Stimulated activated CD4-positive, alpha-beta T cell treated with anti-CD3 and anti-CD28 coated beads, TNF-alpha, amount 100 ng/mL, for 4 hours (primary cell): ENCODE data around the gene RELN.
"Not testable (repeated sequence)": the region's sequence is repeated elsewhere in the genome, so short reads cannot be mapped to it uniquely, and the experiment has no call there.

Experiments
- DNase-seq, 3 experiments: peaks; one replicate each; pipeline ENCODE4 v3.0.0-alpha.2; 2020; ENCODE audit warnings: low read depth in 3 of 3

Gene RELN

DNA sequence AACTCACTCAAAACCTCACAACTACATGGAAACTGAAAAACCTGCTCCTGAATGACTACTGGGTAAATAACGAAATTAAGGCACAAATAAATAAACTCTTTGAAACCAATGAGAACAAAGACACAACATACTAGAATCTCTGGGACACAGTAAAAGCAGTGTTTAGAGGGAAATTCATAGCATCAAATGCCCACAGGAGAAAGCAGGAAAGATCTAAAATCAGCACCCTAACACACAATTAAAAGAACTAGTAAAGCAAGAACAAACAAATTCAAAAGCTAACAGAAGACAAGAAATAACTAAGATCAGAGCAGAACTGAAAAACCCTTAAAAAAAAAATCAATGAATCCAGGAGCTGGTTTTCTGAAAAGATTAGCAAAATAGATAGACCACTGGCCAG lies 202.4 kb downstream of the RELN start:
- DNase-seq, result not testable (repeated sequence)

DNA sequence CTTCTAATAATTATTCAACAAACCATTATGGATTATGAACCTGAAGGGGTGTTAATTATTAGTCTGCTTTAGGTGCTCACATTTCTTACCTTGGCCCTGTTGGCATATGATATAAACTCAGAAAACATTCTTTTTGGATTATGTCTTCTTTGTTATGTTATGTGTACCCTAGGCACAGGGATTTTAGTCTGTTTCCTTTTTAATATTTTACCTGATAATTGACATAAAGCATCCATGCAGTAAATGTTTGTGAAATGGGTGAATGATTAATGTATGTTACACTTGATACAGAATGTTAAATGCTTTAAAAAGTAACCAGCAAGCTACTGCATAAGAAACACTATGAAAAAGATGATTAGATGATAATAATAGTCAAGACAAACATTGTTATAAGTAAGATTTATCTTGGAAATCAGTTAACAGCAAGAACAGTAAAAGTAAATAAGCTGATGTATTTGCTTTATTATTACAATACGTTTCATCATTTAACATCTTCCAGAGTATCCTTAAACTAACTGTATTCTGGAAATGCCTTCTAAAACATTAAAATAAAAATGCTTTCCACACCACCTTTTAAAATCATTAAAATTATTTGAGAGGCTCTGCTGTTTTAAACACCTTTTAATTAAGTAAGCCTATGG lies 204.7 kb downstream of the RELN start:
- no peak for DNase-seq

DNA sequence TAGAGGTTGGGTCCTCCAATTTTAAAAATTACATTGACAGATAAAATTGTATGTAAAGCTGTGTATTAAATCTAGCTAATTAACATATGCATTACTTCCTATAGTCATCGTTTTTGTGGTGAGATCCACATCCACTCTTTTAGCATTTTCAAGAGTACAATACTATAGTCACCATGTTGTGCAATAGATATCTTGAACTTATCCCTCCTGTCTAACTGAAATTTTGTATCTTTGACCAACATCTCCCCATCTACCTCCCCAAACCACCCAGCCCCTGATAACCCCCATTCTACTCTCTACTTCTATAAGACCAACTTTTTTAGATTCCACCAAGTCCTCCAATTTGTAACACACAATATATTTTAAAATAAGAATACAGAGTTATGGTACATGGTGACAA lies 208.0 kb downstream of the RELN start:
- no peak for DNase-seq

DNA sequence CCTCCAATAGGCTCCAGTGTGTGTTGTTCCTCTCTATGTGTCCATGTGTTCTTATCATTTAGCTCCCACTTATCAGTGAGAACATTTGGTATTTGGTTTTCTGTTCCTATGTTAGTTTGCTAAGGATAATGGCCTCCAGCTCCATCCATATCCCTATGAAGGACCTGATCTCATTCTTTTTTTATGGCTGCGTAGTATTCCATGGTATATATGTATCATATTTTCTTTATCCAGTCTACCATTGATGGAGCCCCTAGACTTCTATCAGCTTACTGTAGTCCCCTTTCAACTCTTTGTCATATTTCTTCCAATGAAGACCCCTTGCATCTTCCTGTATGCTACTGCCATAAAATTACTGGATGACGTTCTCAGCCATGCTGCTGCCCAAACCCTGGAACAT lies 208.9 kb downstream of the RELN start:
- not testable (repeated sequence) for DNase-seq

DNA sequence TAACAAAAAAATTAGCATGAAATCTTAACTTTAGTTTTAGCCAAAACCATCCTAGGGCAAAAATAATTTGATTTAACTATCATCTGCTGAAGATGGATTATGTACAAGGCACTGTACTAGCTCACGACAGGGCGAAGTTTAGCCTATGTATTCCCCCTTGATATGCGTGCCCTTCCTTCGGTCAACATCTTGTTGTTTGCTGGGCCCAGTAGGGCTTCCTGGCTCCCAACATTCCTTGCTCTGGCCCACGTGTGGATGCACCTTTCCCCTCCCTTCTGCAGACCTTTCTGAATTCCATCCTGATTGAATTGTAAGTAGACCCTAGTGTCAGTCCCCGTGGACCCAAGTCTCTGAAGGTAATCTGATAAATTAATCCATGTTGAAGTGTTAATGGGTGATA lies 212.0 kb downstream of the RELN start:
- DNase-seq, result no peak

DNA sequence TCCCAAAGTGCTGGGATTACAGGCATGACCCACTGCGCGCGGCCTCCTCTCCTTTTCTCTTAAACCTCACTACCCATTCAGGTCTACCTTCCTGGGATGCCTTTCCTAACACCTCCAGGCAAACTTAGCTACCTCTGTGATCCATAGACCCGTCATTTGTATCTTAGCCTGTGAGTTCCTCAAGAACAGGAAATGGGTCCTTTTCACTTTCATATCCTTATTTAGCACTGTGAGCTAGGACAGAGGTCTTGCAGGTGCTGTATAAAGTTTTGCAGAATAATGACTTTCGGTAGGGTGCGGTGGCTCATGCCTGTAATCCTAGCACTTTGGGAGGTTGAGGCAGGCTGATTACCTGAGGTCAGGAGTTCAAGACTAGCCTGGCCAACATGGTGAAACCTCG lies 215.7 kb downstream of the RELN start:
- no peak for DNase-seq

DNA sequence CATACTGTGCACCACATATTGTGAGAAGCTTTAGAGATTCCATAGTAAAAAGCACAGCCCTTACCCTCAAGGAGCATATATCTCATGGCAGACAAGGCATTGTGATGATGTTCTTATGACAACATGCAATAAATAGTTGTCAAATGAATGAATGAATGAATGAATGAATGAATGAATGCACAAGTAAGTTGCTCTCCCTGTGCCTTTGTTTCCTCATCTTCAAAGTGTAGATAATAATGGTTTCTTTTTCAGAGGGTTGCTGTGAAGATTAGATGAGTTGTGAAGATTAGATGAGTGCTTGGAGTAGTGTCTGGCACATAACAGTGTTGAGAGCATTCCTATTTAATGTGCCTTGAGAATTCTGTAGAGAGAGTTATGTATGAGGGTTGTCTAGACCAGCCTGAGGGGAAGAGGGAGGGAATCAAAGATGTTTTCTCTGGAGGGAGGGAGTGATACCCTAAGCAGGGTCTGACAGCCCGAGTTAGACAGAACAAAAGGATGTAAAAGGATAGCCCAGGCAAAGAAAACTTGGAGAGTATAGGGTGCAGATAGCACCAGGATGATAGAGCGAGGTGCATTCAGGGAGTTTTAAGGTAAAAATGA lies 217.2 kb downstream of the RELN start:
- no peak for DNase-seq

DNA sequence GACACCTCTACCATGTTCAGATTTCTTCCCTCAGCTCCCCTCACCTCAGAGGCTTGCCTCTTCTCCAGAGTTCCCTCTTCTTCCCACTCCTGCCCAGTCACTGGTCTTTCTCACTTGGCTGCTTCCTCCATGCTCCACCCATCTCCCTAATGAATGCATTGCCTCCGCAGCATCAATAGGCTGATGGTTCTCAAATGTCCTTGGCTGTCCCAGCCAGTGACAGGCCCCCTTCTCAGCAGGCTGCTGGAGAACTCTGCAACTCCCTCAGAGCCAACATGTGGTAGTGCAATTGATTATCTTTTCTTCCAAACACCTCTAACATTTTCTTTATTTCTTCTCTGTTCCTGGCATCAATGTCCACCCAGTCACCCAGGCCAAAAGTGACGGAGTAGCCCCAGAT lies 218.2 kb downstream of the RELN start:
- no peak for DNase-seq

DNA sequence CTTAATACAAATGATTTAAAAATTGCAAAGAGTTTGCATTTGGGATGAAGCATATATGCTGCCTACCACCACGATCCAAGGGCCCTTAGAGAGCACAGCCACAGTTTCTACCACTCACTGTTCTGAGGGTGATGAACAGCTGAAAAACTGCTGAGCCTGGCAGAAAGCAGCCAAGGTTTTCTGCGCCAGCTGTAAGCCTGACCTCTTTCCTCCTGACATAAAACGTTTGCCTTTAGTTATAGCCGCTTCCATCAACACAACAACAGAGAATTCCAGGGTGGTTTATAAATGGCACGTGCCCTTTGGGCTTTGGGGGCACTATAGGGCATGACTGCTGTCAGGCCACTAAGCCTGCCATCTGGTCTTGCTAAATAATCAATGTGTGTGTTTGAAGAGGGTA lies 222.8 kb downstream of the RELN start:
- no peak for DNase-seq

DNA sequence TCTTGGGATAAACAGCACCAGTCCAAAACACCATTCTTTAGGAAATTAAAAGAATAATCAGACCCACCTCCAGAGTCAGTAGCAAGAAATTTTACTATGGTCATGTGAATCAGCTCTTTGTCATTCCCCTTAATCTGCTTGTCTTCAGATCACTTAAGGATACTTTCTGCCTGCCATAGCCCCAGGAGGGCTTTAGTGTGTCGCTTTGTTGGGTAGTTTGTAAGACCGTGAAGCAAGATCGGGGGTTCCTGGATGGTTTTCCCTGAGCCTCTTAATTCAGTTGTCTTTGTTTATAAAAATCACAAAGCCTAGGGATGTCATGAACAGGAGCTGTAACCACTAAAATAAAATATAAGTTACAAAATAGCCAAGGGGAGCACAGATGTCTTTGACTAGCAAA lies 223.6 kb downstream of the RELN start:
- DNase-seq, result no peak

DNA sequence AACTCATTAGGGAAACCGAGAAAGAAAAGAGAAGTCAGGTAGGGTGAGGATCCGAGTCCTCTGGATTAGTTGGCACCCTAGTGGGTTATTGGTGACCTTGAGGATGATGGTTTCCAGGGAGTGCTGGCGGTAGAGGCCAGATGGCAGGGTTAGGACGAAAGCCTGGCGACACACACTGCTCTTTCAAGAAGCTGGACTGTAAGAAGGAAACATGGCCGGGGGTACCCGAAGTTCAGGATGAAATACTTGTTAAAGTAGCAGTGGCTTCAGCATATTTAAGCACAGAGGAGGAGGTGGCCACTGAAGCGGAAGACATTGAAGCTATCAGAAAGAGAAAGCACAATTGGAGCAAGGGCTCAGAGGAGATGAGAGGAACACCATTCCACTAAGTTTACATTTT lies 224.6 kb downstream of the RELN start:
- DNase-seq, result no peak

DNA sequence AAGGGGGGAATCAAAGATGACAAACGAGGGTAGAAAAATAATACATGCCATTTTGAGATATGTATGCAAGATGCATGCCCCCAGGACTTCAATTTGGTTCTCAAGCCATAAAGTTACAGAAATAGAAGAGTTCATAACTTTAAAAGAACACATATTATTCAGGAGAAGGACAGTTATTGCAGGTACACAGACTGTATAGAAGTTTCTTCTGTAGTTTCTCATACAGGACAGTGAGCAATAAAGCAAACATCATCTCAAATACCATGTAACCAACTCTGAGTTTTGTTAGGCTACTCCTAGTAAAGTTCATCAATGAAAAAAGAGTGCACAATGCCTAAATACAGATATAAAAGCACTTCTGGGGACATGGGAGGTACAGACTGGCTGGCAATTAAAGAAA lies 226.6 kb downstream of the RELN start:
- DNase-seq, result no peak

DNA sequence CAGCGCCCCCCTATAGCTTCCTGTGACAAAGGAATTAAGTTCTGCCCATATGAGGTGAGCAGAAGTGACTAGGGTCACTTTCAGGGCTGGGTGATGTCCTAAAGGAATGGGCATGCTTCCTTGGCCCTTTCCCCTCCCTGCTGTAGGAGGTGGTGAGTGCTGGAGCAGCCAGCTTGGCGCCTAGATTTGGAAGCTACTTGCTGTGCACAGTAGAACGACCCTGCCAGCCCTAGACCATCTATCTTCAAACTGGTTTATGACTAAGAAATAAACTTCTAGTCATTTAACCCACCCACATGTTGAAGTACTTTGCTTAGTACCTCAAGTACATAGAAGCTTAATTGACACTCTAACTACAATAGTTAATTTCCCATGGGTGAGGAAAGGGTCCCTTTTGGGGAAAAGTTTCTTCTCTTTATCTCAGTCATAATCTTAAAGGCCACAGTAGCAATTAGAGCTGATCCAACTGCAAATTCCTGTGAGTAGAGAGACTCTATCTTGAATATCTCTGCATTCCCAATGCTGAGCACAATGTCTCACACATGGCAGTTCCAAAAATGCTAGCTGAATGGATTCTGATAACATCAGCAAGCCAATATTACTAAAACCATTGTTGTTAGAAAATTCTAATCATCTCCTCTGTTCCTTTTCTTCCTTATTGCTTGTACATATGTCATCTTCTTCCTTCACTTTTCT lies 227.2 kb downstream of the RELN start:
- DNase-seq, result no peak

DNA sequence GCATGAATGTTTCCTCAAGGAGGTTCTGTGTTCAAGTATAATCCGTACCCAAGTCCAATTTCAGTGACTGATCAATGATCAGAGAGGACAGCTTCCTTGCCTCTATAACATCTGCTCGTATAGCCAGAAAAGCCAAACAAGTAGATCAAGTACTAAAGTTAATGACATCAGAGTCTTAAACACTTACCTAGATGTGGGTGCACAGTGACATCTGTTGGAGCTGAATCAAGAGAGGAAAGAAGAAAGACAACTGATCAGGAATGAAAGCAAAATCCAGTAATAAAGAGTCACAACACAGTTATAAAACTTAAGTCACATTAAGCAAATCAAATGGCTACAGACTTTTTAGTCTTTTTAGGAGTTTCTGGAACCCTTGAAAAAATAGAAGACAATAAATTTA lies 236.5 kb downstream of the RELN start:
- no peak for DNase-seq

DNA sequence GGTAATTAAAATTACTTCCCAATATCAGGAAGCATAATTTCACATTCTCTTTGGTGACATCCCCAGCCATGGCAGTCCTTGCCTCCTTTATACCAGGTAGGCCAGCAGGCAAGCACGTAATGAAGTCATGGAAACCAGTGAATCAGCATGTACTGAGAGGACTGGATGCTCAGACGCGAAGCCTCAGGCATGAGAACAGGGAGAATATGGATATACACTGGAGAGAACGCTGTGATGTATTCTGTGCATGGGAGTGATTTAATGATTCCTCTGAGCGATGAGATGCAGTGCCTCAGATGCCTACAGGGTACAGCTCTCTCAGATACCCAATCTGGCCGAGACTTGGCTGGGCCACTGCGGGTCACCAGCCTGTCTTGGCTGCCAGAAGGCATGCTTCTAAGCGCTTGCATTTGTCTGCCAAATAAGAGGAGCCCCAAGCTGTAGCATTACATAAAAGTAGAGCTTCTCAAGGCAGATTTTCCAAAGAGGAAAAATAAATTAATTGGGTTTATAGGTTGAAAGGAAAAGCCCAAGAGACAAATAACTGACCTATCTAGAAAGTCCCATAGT lies 238.1 kb downstream of the RELN start:
- DNase-seq, result no peak

DNA sequence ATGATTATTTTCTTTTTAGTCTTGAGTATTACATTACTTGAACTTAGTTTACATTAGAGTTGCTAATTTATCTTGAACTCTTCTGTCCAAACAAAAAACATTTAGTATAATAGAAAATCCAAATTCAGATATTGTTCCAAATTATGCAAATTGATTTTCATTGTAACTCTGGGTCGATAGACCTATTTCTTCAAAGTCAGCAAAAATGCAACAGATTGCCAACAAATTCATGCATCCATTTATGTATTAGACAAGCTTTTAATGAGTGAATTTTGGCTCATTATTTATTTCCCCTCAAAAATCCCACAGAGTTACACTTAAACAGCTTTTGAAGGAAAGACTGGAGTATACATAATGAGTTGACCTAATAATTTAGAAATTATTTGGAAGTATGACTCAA lies 240.8 kb downstream of the RELN start:
- no peak for DNase-seq

DNA sequence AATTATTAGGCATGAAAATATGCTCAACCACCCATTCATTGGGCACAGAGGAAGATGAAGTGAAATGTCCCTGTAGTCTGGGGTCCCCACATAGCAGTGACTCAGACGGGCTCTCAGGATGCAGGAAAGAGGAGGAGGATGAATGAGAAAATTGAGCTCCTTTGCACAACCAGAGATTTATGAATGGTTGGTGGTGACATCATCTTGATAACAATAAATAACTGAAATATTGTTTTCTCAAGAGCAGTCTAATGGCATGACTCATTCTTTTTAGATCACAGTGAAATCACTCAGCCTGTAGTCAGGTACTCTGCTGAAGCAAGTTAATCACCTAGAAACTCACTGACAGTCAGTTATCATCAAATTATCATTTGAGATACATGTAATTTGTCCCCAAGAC lies 254.1 kb downstream of the RELN start:
- DNase-seq, result no peak

DNA sequence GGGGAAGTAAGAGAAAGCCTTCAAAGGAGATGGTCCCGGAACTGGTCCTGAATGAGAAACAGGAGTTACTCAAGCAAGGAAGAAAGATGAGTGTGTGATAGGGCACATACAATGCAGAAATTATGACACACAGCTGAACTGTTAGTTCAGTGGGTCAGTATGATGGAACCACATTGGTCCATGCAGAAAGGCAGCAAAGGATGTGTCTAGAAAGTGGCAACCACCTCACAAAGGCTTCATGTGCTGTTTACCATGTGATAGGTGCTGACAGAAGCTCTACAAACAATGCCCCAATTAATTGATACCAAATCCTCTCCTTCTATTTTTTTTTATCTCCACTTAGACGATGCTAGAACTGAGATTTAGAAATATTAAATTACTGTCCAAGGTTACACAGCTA lies 258.3 kb downstream of the RELN start:
- DNase-seq, result no peak

DNA sequence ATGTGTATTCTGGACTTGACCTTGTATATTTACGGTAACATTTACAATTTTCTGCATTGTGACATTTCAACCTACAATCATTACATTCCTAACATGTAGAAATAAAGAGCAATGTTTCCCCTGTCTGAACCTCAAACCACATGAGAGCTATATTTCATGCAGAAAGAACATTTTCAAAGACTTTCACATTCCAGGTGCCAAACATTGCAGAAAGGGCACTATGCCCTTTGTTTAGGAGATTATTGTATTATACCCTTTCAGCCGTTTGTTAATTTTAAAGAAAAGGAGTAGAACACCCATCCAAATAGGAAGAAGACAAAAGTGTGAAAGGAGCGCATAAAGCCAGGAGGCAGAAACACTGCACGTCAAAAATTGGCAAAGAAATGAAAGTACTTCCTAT lies 260.4 kb downstream of the RELN start:
- DNase-seq, result no peak

DNA sequence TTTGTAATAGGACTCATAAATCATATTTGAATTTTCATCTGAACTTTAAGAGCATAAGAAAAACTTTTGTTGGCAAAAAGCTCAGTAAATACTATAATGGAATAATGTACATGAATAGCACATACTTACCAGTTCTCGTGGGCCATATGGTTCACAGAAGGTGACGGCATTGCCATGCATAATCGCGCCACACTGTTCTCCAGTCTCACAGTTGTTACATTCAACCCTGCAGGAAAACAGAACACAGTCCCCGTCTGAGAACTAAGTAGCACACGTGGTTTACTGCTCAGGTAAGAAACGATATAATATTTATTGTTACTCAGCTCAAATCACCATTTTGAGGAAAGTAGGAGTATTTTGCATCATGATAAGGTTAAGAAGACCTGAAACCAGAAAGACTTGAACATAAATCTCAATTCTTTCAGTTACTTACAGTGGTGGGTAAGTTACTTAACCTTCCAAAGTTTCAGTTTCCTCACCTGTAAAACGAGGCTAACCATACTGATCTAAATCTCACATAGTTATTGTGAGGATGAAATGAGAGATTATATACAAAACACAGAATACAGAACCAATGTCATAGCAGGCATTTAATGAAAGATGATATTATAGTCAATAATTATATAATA lies 261.4 kb downstream of the RELN start:
- no peak for DNase-seq

DNA sequence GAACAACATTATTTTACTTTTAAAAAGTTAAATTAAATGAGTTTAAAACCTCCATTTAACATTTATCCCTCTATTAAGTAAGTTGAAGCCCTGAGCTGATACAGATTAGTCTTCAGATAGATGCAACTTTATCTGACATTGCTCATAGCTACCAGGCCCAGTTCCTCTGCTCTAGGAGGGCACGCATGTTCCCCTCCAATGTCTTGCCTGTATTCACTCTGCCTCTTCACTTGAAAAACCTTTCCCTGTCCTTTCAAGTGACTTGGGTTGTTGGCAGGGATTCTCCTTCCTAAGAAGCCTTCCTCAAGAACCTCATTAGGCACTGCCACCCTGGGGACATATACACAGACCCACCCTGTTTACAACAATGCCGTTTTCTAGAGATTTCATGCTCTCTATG lies 270.4 kb downstream of the RELN start:
- no peak for DNase-seq

DNA sequence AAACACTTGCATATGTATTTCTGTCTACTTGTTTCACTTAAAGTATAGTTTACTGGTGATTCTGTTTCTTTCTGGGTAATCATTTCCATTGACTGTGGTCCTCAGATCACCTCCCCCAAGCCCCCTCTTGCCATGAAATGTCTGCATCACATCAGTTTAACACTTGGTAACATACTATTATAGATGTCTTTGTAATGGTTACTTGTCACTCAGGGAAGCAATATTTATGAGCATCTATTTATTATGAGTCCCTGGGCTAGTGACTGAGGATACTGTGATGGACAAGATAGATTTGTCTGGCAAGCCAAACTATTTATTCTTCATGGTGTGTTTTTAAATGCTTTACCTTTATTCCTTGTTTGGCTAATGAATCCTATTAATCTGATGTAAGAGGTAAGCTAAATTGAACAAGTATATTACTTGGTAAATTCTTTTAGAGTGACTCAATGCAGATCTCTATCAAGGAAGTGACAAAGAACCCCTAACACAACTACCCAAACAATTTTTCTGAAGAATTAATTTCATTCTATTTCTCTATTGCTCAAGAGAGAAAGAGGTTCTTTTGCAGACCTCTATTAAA lies 270.9 kb downstream of the RELN start:
- no peak for DNase-seq
